Measurements from ENCODE around the gene CYP26C1.

CYP26C1 gene

GRCh38 chr10:93059975-93060886 is at the start of gene CYP26C1:
CYP26C1 (plus strand) TSS chr10:93060798; CDS start chr10:93061264, 466 bp downstream.
- no peak for DNase-seq

GRCh38 chr10:93015722-93016121 is 44.9 kb upstream of the CYP26C1 start:
- no peak for DNase-seq

- no peak for DNase-seq
Measured at GRCh38 chr10:93023013-93023650, 37.5 kb upstream of the CYP26C1 start.

GRCh38 chr10:93026072-93026471 is 34.5 kb upstream of the CYP26C1 start:
- no peak for DNase-seq

- no peak for DNase-seq
Measured at GRCh38 chr10:93027508-93027907, 33.1 kb upstream of the CYP26C1 start.

GRCh38 chr10:93028883-93029282 is 31.7 kb upstream of the CYP26C1 start:
- DNase-seq = no peak

GRCh38 chr10:93030409-93030808 is 30.2 kb upstream of the CYP26C1 start:
- DNase-seq = no peak

- DNase-seq = no peak
Measured at GRCh38 chr10:93032105-93032808, 28.3 kb upstream of the CYP26C1 start.

- DNase-seq = no peak
Measured at GRCh38 chr10:93032809-93033137, 27.8 kb upstream of the CYP26C1 start.

- DNase-seq = no peak
Measured at GRCh38 chr10:93034426-93034825, 26.2 kb upstream of the CYP26C1 start.

- no peak for DNase-seq
Measured at GRCh38 chr10:93039110-93039509, 21.5 kb upstream of the CYP26C1 start.

GRCh38 chr10:93039721-93040120 is 20.9 kb upstream of the CYP26C1 start:
- no peak for DNase-seq

GRCh38 chr10:93054486-93054885 is 6.1 kb upstream of the CYP26C1 start:
- DNase-seq = no peak

GRCh38 chr10:93058139-93058538 is 2.5 kb upstream of the CYP26C1 start:
- DNase-seq = no peak

- no peak for DNase-seq
Measured at GRCh38 chr10:93060887-93061593, 442 bp downstream of the CYP26C1 start.

- no peak for DNase-seq
Measured at GRCh38 chr10:93061594-93062513, 1.3 kb downstream of the CYP26C1 start.

GRCh38 chr10:93062514-93063143 is 2.0 kb downstream of the CYP26C1 start:
- peak in 1 of 2 experiments; percentile 6 for DNase-seq

- no peak for DNase-seq
Measured at GRCh38 chr10:93063144-93063976, 2.8 kb downstream of the CYP26C1 start.

GRCh38 chr10:93063977-93064660 is 3.5 kb downstream of the CYP26C1 start:
- no peak for DNase-seq
